Parathyroid adenoma (tissue), 2 donors: ENCODE data around the gene DPYSL5.
A peak's percentile ranks its signal among the peaks of the same experiment; 100 is the strongest.

Experiments
- H2AFZ ChIP-seq: fragments of 300-600 bp; sonication (generic); one replicate; pipeline ENCODE4 v1.7.0; 2017; ENCODE audit warnings: antibody characterized with exemption, mild to moderate bottlenecking
- H3K27ac ChIP-seq: fragments of 300-600 bp; sonication (generic); one replicate; pipeline ENCODE4 v1.7.0; 2017
- H3K27me3 ChIP-seq: fragments of 300-600 bp; sonication (generic); one replicate; pipeline ENCODE4 v1.7.0; 2017; ENCODE audit warnings: low read length; ENCODE audit not compliant: control insufficient read depth, insufficient read depth
- H3K36me3 ChIP-seq: fragments of 300-600 bp; sonication (generic); one replicate; pipeline ENCODE4 v1.7.0; 2017; ENCODE audit warnings: low read length; ENCODE audit not compliant: control insufficient read depth, insufficient read depth
- H3K4me1 ChIP-seq: fragments of 300-600 bp; sonication (generic); one replicate; pipeline ENCODE4 v1.7.0; 2017; ENCODE audit warnings: control low read depth
- H3K4me2 ChIP-seq: fragments of 300-600 bp; sonication (generic); one replicate; pipeline ENCODE4 v1.7.0; 2017; ENCODE audit warnings: low read length
- H3K4me3 ChIP-seq: fragments of 300-600 bp; sonication (generic); one replicate; pipeline ENCODE4 v1.7.0; 2017; ENCODE audit warnings: low read depth, low read length
- H3K79me2 ChIP-seq: fragments of 300-600 bp; sonication (generic); one replicate; pipeline ENCODE4 v1.7.0; 2017; ENCODE audit warnings: control low read depth
- H3K9ac ChIP-seq: fragments of 300-600 bp; sonication (generic); one replicate; pipeline ENCODE4 v1.7.0; 2017; ENCODE audit warnings: mild to moderate bottlenecking
- H3K9me3 ChIP-seq: fragments of 300-600 bp; sonication (generic); one replicate; pipeline ENCODE4 v1.7.0; 2017; ENCODE audit warnings: low read length; ENCODE audit not compliant: control insufficient read depth
- TF ChIP-seq, protein P1 (sequence below): fragments of 300-600 bp; sonication (generic); IDR thresholded peaks from one replicate; pipeline ENCODE4 v1.7.0; 2017; ENCODE audit warnings: antibody characterized with exemption, mild to moderate bottlenecking
- donor health status: primary hyperparathyroidism.

Gene DPYSL5

DNA sequence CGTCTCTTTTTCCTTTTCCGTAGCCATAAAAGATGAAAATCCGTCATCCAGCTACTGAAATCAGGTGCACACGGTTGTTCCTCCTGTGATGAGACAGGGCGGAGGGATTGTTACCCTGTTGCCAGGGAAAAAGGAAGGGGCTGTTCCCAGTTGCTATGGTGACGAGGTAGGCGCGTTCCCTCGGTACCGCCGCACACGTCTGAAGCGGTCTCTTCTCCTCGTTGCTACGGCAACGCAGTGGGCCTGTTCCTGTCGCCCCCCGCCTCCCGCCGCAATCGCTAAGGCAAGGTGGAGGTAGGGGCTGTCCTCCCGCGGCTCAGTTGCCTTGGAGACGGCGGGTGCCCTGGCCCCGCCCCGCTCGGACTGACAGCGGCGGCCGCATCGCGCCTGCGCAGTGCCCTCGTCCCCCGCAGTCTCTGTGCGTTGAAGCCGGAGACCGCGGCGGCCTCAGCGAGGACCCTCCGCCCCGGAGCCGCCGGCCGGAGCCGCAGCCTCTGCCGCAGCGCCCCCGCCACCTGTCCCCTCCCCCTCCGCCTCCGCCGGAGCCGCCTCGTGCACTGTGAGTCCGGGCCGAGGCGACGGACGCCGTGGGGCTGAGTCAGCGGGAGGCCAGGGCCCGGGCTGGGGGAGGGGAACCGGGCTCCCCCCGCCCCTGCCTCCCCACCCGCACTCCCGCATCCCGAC, 122.5 kb downstream of the DPYSL5 start, which contains the start of gene MAPRE3:
Gene MAPRE3, plus strand, starts transcription at position 394 of the 684 bp plus-strand sequence. CDS start 51,582 bp downstream, outside the sequence.
- H3K36me3 ChIP-seq, result no peaks in the 10 kb centered on the region
- H3K9me3 ChIP-seq, result no peaks in the 10 kb centered on the region
- peak within 1 kb of the TSS; percentile 91 for H3K27ac ChIP-seq
- H2AFZ ChIP-seq, result peak within 1 kb of the TSS; percentile 80
- peak within 1 kb of the TSS; percentile 84 for H3K4me3 ChIP-seq
- TF ChIP-seq, protein P1, sequence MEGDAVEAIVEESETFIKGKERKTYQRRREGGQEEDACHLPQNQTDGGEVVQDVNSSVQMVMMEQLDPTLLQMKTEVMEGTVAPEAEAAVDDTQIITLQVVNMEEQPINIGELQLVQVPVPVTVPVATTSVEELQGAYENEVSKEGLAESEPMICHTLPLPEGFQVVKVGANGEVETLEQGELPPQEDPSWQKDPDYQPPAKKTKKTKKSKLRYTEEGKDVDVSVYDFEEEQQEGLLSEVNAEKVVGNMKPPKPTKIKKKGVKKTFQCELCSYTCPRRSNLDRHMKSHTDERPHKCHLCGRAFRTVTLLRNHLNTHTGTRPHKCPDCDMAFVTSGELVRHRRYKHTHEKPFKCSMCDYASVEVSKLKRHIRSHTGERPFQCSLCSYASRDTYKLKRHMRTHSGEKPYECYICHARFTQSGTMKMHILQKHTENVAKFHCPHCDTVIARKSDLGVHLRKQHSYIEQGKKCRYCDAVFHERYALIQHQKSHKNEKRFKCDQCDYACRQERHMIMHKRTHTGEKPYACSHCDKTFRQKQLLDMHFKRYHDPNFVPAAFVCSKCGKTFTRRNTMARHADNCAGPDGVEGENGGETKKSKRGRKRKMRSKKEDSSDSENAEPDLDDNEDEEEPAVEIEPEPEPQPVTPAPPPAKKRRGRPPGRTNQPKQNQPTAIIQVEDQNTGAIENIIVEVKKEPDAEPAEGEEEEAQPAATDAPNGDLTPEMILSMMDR, result no peak
- H3K79me2 ChIP-seq, result peaks cover 12% of the 10 kb centered on the region
- peak within 1 kb of the TSS; percentile 24 for H3K9ac ChIP-seq
- H3K4me2 ChIP-seq, result peak within 1 kb of the TSS; percentile 90
- H3K4me1 ChIP-seq, result peaks cover 8% of the 10 kb centered on the region
- H3K27me3 ChIP-seq, result no peaks in the 10 kb centered on the region

DNA sequence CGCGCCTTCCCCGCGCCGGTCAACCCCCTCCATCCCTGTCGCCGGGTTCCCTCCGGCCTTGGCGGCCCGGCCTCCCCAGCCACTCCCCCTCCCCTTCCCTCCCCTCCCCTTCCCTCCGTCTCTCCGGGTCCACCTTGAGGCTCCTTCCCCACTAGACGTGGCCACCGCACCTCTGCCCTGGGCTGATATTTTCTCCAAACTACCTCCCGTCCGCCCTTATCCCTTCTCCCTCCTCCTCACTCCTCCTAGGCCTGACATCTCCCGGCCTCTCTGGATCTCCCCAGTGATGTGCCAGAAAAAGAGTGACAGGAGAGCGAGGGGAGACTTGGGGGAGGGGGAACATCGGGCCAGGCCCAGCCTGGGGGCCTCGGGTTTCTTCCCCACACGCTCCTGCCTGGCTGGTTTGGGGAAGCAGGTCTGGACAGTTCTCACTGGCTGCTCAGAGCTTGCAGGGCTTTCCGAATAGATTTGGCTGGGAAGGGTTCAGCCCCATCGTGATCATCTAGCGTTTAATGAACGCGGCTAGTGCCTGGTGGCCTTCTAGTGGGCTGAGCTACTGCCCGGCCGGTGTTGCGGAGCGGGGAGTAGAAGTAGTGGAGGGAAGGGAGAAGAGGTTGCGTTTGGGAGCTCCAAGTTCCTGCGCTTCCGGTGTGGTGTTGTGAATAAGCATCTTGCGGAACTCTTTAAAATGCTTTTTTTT, 123.1 kb downstream of the DPYSL5 start:
- Histone ChIP-seq H3K79me2 (peaks cover 13% of the 10 kb centered on the region), H3K4me3 (peak overlapping the region; percentile 84), H2AFZ (peak overlapping the region; percentile 80), H3K4me1 (peaks cover 8% of the 10 kb centered on the region), H3K4me2 (peak overlapping the region; percentile 90), H3K36me3 (no peaks in the 10 kb centered on the region), H3K27me3 (no peaks in the 10 kb centered on the region), H3K27ac (peak overlapping the region; percentile 91), H3K9me3 (no peaks in the 10 kb centered on the region), H3K9ac (peak overlapping the region; percentile 17)
- TF ChIP-seq, protein P1, result no peak

DNA sequence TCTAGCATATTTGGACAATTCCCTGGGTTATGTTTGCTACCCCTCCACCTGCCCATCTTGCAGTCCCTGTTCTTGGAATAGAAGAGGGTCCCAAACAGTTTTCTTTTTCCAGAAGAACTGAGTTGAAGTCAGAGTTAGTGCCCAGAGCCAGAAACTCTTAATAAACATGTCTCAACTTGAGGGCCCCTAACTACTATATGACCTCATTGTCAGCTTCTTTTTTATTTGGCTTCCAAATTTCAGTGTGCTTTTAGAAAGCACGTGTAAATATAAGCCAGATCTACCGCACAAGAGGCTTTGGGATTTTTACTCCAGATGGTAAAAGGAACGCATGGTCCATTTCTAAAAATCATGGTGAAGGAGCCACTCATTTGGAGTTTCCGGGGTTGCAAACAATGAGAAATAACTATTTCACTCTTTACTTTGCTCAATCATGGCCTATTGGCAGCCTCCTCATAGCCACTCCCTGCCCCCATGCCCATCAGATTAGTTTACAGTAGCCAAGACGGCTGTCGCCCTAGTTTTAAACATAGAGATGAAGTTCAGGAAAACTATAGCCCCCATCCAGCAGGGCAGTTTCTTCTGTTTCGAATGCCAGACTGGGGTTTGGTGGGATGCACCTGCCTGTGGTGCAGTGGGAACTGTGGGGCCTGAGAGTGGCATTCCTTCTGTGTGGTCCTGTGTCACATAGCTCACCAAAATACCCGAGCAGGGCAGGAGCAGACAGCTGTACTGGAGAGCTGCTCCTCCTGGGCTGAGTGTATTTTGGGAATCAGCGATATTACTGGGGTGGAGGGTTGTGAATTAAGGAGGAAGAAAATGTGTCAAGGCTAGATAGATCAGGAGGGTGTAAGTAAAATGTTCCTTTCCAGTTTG, 124.2 kb downstream of the DPYSL5 start:
- TF ChIP-seq, protein P1, result no peak
- peaks cover 14% of the 10 kb centered on the region for H3K79me2 ChIP-seq
- no peak overlapping the region for H3K9ac ChIP-seq
- no peak overlapping the region for H3K4me3 ChIP-seq
- H3K27ac ChIP-seq, result peak overlapping the region; percentile 91
- H3K36me3 ChIP-seq, result no peaks in the 10 kb centered on the region
- H3K27me3 ChIP-seq, result no peaks in the 10 kb centered on the region
- no peak overlapping the region for H2AFZ ChIP-seq
- H3K4me2 ChIP-seq, result peak overlapping the region; percentile 90
- no peaks in the 10 kb centered on the region for H3K9me3 ChIP-seq
- H3K4me1 ChIP-seq, result peaks cover 10% of the 10 kb centered on the region

DNA sequence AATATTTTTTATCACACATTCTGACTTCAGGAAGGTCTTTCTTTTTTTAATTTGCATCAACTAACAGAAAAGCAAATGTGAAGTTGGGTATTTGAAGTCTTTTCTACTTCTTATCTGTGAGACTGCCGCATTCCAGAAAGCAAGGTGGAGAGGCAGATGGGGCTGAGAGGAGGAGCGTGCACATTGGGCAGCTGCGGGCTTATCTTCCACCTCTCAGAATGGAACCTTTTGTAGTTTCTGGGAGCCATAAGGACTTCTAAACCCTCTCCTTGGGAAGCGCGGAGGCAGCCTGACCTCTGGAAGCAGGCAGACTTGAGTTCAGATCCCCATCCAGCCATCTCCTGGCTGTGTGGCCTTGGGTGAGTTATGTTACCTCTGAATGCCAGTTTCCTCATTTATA, 126.4 kb downstream of the DPYSL5 start:
- TF ChIP-seq, protein P1, result no peak
- H3K4me1 ChIP-seq, result peaks cover 31% of the 10 kb centered on the region
- H3K27ac ChIP-seq, result no peak overlapping the region
- peaks cover 17% of the 10 kb centered on the region for H3K79me2 ChIP-seq
- no peaks in the 10 kb centered on the region for H3K27me3 ChIP-seq
- H3K36me3 ChIP-seq, result no peaks in the 10 kb centered on the region
- H3K4me3 ChIP-seq, result no peak overlapping the region
- no peak overlapping the region for H3K9ac ChIP-seq
- H3K9me3 ChIP-seq, result no peaks in the 10 kb centered on the region
- H2AFZ ChIP-seq, result no peak overlapping the region
- no peak overlapping the region for H3K4me2 ChIP-seq
